ENCODE measurements around the gene ANKRD30A.
"Not testable (repeated sequence)": the region's sequence is repeated elsewhere in the genome, so short reads cannot be mapped to it uniquely, and the experiment has no call there.

The ANKRD30A gene

DNA sequence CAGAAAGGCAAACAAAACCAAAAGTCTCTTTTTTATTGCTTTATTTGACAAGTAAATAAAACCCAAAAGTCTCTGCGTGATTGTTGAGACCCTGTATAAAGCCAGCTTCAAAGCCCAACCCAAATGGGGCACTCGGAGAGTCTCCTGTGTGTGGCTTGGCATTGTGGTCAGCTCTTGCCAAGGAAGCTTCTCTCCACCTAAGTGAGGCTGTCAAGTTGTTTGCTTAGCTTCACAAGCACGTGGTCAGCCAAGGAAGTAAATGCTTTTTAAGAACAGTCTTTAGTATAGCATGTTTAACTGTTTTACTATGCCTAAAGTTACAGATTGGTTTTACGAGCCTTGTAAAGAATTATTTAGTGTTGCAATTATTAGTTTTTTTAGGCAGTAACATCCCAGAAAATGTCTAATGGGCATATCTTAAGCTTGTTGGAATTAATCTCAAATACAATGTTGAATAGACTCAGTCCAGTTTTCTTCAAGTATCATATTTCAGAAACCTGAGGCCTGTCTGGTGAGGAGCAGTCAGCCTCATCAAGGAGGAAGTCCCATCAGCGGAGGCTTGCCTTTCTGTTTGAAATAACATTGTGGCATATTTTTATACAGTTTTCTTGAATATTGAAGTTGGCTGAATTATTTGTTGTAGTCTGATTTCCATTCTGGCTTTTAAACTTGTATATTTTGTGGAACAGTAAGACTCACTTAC, 144.3 kb downstream of the ANKRD30A start:
- no peak for DNase-seq

DNA sequence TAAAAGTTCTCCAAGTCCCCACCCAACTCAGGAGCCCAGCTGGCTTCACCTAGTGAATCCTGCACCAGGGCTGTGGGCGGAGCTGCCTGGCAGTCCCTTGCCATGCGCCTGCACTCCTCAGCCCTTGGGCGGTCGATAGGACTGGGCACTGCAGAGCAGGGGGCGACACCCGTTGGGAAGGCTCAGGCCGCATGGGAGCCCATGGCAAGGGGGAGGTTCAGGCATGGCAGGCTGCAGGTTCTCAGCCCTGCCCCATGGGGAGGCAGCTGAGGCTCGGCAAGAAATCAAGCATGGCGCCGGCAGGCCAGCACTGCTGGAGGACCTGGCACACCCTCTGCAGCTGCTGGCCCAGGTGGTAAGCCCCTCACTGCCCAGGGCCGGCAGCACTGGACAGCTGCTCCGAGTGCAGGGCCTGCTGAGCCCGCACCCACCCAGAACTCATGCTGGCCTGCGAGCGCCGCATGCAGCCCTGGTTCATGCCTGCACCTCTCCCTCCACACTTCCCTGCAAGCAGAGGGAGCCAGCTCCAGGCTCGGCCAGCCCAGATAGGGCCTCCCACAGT, 149.9 kb downstream of the ANKRD30A start:
- no peak for DNase-seq

DNA sequence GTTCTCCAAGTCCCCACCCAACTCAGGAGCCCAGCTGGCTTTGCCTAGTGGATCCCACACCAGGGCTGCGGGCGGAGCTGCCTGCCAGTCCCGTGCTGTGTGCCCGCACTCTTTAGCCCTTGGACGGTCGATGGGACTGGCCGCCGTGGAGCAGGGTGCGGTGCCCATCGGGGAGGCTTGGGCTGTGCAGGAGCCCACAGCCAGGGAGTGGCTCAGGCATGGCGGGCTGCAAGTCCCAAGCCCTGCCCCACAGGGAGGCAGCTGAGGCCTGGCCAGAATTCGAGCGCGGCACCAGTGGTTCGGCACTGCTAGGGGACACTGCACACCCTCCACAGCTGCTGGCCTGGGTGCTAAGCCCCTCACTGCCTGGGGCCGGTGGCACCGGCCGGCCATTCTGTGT, 159.7 kb downstream of the ANKRD30A start:
- DNase-seq, result no peak

DNA sequence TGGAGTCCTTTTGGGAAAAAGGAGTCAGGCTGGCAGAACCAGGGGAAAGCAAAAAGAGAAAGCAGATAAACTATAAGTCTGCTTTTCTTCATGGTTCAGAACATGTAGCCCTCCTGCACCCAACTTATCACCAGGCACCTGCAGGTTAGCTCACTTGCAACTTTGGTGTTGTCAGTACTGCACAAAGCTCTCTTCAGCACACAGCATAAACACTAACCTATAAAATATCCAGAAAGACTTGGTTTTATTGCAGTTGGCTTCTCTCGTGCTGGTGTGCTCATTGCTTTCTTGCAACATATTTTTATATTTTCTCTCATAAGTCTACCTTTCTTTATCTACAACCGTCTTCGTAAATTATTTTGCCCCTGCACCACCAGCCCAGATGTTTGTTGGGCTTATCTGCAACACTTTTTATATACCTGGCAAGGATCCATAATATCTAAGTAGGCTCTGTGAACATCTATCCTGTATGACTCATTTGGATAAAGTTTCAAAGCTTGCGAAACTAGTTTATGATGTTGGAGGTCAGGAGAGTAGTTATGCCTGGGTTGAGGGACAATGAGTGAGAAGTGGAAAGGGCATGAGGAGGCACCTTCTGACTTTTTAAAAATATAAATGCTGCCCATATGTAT, 164.6 kb downstream of the ANKRD30A start:
- DNase-seq, result no peak

DNA sequence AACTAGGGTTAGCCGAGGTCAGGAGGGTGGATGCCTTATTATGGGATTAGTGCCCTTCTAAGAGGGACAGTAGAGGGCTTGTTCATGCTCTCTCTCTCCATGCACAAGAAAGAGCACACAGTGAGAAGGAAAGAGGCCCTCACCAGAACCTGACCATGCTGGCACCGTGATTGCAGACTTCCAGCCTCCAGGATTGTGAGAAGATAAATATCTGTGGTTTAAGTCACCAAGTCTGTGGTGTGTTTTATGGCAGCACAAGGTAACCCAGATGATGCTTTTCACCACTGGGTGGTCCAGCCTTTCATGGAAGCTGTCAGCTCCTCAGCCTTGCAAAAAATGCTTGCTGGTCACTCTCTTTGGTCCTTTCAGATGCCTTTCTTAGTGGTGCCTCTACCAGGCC, 175.9 kb downstream of the ANKRD30A start:
- DNase-seq, result no peak

DNA sequence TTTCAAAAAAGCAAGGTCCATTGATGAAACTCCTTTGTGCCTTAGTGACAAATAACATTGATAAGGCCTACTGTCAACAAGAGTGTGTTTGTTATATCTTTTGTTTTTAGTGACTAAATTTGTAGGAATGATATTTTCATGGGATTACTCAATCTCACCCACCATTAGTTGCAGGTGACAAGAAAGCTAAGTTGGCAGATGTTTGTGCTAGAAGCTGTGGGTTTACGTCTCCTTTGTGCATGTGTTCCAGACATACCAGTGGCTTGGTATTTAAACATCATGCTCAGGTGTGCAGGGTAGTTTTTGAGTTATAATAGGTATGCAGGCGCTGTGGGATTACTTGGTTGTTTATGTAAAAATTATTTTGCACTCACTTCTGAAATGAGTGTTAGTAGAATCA, 178.6 kb downstream of the ANKRD30A start:
- no peak for DNase-seq

DNA sequence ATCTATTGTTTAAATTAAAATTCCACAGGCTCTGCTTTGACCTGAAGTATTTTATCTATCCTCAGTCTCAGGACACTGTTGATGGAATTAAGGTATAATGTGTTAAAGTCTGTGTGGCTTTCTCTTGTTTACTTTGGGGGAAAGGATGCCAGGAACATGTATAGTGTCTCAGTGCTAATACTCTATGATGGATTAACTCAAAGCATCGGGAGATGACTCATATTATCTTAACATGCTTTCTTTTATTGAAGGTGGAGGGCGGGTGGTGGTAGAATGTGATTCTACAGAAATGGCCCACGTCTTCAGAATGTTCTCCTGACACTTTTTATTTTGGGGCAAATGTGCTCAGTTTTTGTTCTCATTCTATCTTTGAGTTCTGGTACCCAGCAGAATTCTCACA, 189.0 kb downstream of the ANKRD30A start:
- DNase-seq, result no peak

DNA sequence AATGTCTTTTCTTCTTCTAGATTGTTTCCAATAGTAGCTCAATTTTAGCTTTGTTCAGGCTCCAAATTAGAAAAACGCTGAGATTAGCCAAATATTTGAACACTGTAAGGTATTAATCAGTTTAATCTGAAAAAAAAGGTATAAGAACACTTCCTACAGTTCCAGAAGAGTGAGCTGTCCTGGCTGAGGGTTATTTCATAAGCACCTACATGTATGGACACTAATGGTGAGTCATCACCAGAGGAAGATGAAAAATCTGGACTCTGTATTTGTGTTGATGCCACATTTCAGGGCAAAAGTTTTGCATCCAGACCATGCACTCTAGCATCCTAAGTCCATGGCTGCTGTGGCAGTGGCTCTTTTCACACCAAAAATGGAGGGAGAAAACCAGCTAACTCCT, 189.5 kb downstream of the ANKRD30A start:
- DNase-seq, result no peak

DNA sequence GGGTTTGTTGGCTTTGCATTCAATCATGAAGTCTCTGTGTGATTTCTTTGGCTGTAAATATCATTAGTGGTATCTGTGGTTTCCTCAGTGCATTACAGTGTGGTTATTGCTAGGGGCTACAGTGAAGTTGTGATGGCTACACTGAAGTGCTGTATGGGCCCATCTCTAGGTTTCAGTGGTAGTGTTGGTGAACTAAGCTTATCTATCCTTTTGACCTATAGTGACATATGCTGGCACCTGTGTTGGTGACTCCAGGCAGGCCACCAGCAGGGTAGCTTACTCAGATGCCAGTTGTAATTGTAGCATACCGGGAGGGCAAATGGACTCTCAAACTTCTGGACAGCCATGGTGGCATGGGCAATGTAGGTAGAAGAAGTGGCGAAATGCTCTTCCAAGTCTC, 219.0 kb downstream of the ANKRD30A start:
- DNase-seq, result no peak

DNA sequence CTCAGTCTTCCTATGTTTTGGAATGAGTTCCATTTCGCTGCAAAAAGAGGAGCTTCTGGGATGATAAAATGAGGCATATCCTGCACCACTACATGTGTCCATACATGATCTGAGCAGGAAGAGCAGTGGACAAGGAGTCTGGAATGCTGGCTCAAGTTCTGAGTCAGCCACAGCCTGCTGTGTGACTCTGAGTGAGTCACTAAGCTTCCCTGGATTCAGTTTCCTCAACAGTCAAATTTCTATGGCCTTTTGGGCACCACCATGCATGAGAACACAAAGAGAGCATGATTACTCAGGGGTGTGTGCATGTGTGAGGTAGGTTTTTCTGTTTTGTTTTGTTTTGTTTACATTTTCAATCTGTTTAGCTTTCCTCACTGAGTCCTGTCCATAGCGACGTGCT, 254.6 kb downstream of the ANKRD30A start:
- no peak for DNase-seq

DNA sequence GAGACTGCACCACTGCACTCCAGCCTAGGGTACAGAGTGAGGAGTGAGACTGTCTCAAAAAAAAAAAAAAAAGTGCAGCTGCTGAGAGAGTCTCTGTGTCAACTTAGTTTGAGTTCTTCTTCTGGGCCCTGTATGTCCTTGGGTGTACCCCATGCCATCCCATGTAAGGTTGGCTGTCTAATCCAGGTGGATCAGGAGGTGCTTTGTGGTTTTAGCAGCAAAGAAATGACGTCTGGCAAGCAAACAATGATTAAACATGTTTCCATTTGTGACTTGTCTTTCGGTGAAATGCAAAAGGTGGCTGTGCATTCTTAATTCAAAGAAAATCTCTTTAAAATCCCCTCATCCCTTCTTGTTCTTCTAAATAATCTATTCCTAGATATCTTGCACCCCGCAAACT, 255.9 kb downstream of the ANKRD30A start:
- no peak for DNase-seq

DNA sequence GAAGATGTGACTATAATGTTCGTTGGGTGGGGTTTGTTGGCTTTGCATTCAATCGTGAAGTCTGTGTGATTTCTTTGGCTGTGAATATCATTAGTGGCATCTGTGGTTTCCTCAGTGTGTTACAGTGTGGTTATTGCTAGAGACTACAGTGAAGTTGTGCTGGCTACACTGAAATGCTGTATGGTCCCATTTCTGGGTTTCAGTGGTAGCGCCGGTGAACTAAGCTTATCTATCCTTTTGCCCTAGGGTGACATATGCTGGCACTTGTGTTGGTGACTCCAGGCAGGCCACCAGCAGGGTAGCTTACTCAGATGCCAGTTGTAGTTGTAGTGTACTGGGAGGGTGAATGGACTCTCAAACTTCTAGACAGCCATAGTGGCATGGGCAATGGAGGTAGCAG, 259.5 kb downstream of the ANKRD30A start:
- no peak for DNase-seq

DNA sequence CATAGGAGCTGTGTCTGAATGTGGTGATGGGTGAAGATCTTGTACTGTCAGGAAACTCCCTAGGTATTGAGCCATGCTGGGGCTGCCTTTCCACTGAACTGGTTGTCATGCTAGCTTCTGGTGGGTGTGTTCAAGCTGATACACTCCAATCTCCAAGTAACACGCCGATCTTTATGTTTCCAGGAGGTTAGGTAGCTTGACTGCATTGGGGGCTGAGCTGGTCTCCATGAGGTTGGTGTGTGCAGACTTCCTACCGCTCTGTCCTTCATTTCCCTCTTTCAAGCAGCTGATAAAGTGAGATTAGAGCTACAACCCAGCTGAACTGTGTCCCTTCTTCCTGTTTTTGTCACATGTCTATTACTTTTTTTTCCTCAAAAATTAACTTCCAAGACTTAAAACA, 265.5 kb downstream of the ANKRD30A start:
- DNase-seq, result no peak

DNA sequence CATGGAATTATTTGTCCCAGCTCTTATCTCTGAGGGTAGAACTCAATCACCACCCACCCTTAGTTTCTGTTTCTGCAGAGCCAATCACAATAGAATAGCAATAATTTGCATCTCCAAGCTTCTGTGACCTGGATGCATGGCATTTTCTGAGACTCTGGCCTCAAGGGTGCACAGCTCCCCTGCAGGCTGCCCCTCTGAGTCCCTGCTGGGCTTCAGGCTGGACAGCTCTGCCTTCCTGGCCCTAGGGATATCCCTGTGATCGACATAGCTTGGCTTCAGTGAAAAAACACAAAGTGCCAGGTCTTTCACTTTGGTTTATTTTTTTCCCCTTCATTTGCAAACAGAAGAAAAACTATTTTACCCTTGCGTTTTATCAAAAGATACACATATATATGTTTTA, 275.4 kb downstream of the ANKRD30A start:
- DNase-seq, result not testable (repeated sequence)

DNA sequence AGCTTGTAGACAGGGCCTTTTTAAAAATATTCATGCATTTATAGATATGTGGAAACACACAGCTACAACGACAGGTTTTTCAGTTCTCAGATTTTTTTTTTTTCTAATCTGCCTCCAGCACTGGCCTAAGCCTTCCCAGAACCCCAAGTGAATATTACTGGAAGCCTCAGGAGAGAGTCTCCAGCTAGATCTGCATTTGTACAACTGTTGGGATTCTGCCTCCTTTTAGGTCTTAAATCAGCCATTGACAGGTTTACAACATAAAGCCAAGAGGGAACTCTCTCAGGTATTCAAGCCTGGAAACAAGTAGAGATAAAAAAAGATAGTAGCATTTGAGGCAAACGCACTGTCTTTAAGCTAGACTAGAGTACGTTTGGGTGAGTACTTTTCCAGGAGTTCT, 275.8 kb downstream of the ANKRD30A start:
- DNase-seq, result no peak

DNA sequence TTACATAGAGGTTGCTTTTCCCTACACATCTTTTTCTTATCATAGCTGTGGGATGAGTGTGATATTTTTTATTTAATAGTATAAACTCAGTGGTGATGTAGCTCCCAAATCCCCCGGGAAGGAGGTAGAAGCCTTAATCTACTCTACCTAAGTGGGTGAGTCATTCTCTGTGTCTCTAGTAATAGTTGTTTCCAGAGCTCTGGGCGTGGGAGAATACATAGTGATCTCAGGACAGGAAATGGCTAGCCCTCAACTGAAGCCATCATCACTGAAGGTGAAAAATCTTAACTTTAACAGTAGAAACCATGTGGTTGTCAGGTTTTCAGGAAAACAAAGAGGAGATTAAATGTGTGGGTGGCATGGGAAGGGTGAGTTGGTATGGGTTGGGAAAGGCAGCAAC, 278.4 kb downstream of the ANKRD30A start:
- no peak for DNase-seq
